Astrocyte (in vitro differentiated cells and primary cell): ENCODE measurements around the gene LRRC15. TPM values are rescaled to one million over a fixed set of nuclear protein-coding genes. Genes with fewer than 3 reads are reported as not detected.

Source experiments
- DNase-seq: peaks from one replicate; pipeline ENCODE4 v3.0.0-alpha.2; 2010; ENCODE audit warnings: low read depth
- FAIRE-seq: peaks from 2 replicates; lab custom pipeline; 2011; peaks lifted over from hg19 to GRCh38; lab: Jason Lieb, UNC
- H2AFZ ChIP-seq: 2 replicates; pipeline ENCODE4 v1.6.0; 2012; ENCODE audit warnings: low read depth, low read length, inconsistent platforms
- H3K27ac ChIP-seq: 2 replicates; pipeline ENCODE4 v1.5.1; 2011; ENCODE audit warnings: low read depth, low read length, inconsistent platforms
- H3K27me3 ChIP-seq: 2 replicates; pipeline ENCODE4 v1.6.0; 2011; ENCODE audit warnings: low read length, inconsistent platforms; ENCODE audit not compliant: insufficient read depth
- H3K36me3 ChIP-seq: 2 replicates; pipeline ENCODE4 v1.5.1; 2011; ENCODE audit warnings: low read length, inconsistent platforms; ENCODE audit not compliant: insufficient read depth
- H3K4me1 ChIP-seq: 2 replicates; pipeline ENCODE4 v1.5.1; 2011; ENCODE audit warnings: low read length, inconsistent platforms; ENCODE audit not compliant: insufficient read depth
- H3K4me2 ChIP-seq: 2 replicates; pipeline ENCODE4 v1.6.0; 2012; ENCODE audit warnings: low read length, inconsistent platforms
- H3K4me3 ChIP-seq: 2 replicates; pipeline ENCODE4 v1.5.1; 2011; ENCODE audit warnings: low read depth, mild to moderate bottlenecking, low read length, inconsistent platforms; ENCODE audit not compliant: insufficient read depth
- H3K79me2 ChIP-seq: 2 replicates; pipeline ENCODE4 v1.6.0; 2012; ENCODE audit warnings: mild to moderate bottlenecking, low read length, inconsistent platforms; ENCODE audit not compliant: insufficient read depth
- H3K9ac ChIP-seq: 2 replicates; pipeline ENCODE4 v1.6.0; 2012; ENCODE audit warnings: mild to moderate bottlenecking, low read length, inconsistent platforms
- H3K9me3 ChIP-seq: 2 replicates; pipeline ENCODE4 v1.5.1; 2012; ENCODE audit warnings: low read depth, mild to moderate bottlenecking, low read length, inconsistent platforms; ENCODE audit not compliant: insufficient read depth
- H4K20me1 ChIP-seq: 2 replicates; pipeline ENCODE4 v1.6.0; 2012; ENCODE audit warnings: low read length, inconsistent platforms; ENCODE audit not compliant: insufficient read depth
- H3K27ac Mint-ChIP-seq: one replicate; pipeline ENCODE4 v1.8.0; 2021; ENCODE audit warnings: mild to moderate bottlenecking, mixed read lengths; ENCODE audit not compliant: unreplicated experiment
- H3K27me3 Mint-ChIP-seq: one replicate; pipeline ENCODE4 v1.8.0; 2021; ENCODE audit warnings: low read depth, mixed read lengths; ENCODE audit not compliant: unreplicated experiment
- H3K36me3 Mint-ChIP-seq: one replicate; pipeline ENCODE4 v1.8.0; 2021; ENCODE audit warnings: low read depth, mixed read lengths; ENCODE audit not compliant: unreplicated experiment
- H3K4me1 Mint-ChIP-seq: one replicate; pipeline ENCODE4 v1.8.0; 2021; ENCODE audit warnings: low read depth, mixed read lengths; ENCODE audit not compliant: unreplicated experiment
- H3K4me3 Mint-ChIP-seq: one replicate; pipeline ENCODE4 v1.8.0; 2021; ENCODE audit warnings: mild to moderate bottlenecking, moderate library complexity, mixed read lengths; ENCODE audit not compliant: unreplicated experiment
- H3K9me3 Mint-ChIP-seq: one replicate; pipeline ENCODE4 v1.8.0; 2021; ENCODE audit warnings: mild to moderate bottlenecking, mixed read lengths; ENCODE audit not compliant: unreplicated experiment
- EZH2 ChIP-seq: IDR thresholded peaks from 2 replicates; pipeline ENCODE4 v1.6.1; 2012; ENCODE audit warnings: mild to moderate bottlenecking, low read length, inconsistent platforms; ENCODE audit not compliant: insufficient read depth
- total RNA-seq: library from RNA; stranded (reverse); gene quantifications from 2 replicates; pipeline ENCODE4 v1.2.1, GENCODE V29; 2021
- TF ChIP-seq, protein P1 (sequence below): IDR thresholded peaks from 2 replicates; pipeline ENCODE4 v1.5.1; 2011; ENCODE audit warnings: low read depth, mild to moderate bottlenecking, inconsistent platforms, low read length, moderate library complexity; ENCODE audit not compliant: insufficient read depth

LRRC15 gene
- total RNA-seq, 1 donor from 2014 or later = 1.4 TPM

DNA sequence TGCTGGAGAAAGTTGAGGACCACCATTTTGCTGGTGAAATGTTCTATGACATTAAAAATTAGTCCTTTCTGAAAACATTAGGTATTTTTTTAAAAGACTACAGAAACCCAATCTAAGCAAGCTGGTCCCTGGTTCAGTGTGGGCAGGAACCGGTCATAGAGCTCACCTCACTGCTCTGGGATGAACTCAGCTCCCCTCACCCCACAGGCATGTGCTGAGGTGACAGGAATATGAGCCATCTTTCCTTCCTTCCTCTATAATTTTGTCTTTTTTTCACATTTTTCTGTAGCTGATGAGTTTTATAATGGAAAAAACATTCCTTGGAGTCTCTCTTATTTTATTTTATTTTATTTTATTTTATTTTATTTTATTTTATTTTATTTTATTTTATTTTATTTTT lies 8.2 kb upstream of the LRRC15 start:
- DNase-seq (no peak), FAIRE-seq (no peak)
- H3K4me3 ChIP-seq = no peak overlapping the region
- H4K20me1 ChIP-seq = no peaks in the 10 kb centered on the region
- Mint-ChIP-seq H3K36me3 (no peaks in the 10 kb centered on the region), H3K4me1 (no peaks in the 10 kb centered on the region), H3K27me3 (peaks cover 29% of the 10 kb centered on the region), H3K27ac (no peak overlapping the region), H3K4me3 (no peak overlapping the region), H3K9me3 (no peaks in the 10 kb centered on the region)
- no peaks in the 10 kb centered on the region for H3K36me3 ChIP-seq
- TF ChIP-seq EZH2 = no peak
- TF ChIP-seq, protein P1, sequence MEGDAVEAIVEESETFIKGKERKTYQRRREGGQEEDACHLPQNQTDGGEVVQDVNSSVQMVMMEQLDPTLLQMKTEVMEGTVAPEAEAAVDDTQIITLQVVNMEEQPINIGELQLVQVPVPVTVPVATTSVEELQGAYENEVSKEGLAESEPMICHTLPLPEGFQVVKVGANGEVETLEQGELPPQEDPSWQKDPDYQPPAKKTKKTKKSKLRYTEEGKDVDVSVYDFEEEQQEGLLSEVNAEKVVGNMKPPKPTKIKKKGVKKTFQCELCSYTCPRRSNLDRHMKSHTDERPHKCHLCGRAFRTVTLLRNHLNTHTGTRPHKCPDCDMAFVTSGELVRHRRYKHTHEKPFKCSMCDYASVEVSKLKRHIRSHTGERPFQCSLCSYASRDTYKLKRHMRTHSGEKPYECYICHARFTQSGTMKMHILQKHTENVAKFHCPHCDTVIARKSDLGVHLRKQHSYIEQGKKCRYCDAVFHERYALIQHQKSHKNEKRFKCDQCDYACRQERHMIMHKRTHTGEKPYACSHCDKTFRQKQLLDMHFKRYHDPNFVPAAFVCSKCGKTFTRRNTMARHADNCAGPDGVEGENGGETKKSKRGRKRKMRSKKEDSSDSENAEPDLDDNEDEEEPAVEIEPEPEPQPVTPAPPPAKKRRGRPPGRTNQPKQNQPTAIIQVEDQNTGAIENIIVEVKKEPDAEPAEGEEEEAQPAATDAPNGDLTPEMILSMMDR = no peak
- H3K9ac ChIP-seq = no peak overlapping the region
- H3K79me2 ChIP-seq = no peaks in the 10 kb centered on the region
- no peak overlapping the region for H3K4me2 ChIP-seq
- no peak overlapping the region for H3K27ac ChIP-seq
- no peaks in the 10 kb centered on the region for H3K9me3 ChIP-seq
- no peak overlapping the region for H2AFZ ChIP-seq
- H3K4me1 ChIP-seq = no peaks in the 10 kb centered on the region
- peaks cover 23% of the 10 kb centered on the region for H3K27me3 ChIP-seq

DNA sequence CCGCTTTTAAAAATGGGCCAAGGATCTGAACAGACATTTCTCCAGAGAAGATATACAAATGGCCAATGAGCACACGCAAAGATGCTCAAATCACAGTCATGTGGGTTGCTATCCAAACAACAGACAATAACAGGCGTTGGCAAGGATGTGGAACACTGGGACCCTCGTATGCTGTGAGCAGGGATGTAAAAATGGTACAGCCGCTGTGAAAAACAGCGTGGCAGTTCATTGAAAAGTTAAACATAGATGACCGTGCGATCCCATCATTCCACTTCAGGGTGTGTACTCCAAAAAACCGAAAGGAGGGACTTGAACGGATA lies 6.7 kb upstream of the LRRC15 start:
- Histone ChIP-seq H3K79me2 (no peaks in the 10 kb centered on the region), H2AFZ (no peak overlapping the region), H3K4me2 (no peak overlapping the region), H3K9ac (no peak overlapping the region), H3K27me3 (peaks cover 23% of the 10 kb centered on the region), H3K27ac (no peak overlapping the region), H4K20me1 (no peaks in the 10 kb centered on the region), H3K4me3 (no peak overlapping the region), H3K36me3 (no peaks in the 10 kb centered on the region), H3K9me3 (no peaks in the 10 kb centered on the region), H3K4me1 (no peaks in the 10 kb centered on the region)
- TF ChIP-seq, protein P1 = no peak
- no peak for TF ChIP-seq EZH2
- Mint-ChIP-seq H3K27ac (no peak overlapping the region), H3K4me3 (no peak overlapping the region), H3K36me3 (no peaks in the 10 kb centered on the region), H3K4me1 (no peaks in the 10 kb centered on the region), H3K9me3 (no peaks in the 10 kb centered on the region), H3K27me3 (peaks cover 31% of the 10 kb centered on the region)
- no peak for DNase-seq
- no peak for FAIRE-seq

DNA sequence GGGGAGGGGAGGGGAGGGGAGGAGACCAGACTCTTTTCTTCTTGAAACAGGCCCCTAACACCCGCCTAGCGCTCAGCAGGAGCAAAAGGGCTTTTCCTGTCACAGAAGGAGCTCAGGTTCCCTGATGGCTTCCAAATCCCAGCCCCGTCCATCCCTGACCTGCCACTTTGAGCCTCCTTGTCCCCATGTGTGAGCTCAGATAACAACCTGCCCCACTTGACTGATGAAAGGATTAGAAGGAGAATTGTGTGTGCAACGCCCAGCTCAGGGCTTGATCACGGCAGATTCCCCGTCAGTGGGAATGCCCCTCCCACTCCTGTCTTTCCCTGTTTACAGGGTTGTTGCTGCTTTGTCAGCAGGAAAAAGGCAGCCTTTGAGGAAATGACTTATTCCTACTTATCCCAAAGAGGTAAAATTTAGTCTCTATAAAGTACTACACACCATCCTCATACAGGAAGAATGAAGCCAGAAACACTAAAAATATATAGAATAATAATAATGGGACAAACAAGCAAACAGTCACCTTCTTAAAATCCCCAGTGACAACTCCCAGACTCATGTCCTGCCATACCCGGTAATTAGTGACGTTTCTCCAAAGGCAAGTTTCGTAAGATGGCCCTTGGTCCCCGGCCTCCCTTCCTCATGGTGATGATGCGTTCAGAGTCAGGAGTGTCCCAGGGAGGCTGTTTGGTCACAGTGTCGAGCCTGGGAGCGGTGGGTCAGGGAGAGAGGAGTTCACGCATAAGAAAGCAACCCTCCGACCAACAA lies 6.1 kb upstream of the LRRC15 start:
- Histone ChIP-seq H4K20me1 (no peaks in the 10 kb centered on the region), H3K27me3 (peaks cover 22% of the 10 kb centered on the region), H3K9ac (no peak overlapping the region), H3K4me1 (peaks cover under 1% of the 10 kb centered on the region), H3K4me3 (no peak overlapping the region), H3K36me3 (no peaks in the 10 kb centered on the region), H3K27ac (no peak overlapping the region), H3K9me3 (no peaks in the 10 kb centered on the region), H2AFZ (peak overlapping the region; percentile 60), H3K4me2 (no peak overlapping the region), H3K79me2 (no peaks in the 10 kb centered on the region)
- H3K4me3 Mint-ChIP-seq = no peak overlapping the region
- no peaks in the 10 kb centered on the region for H3K9me3 Mint-ChIP-seq
- TF ChIP-seq, protein P1 = no peak
- no peak for TF ChIP-seq EZH2
- FAIRE-seq (no peak), DNase-seq (no peak)
- peaks cover 3% of the 10 kb centered on the region for H3K4me1 Mint-ChIP-seq
- no peak overlapping the region for H3K27ac Mint-ChIP-seq
- no peaks in the 10 kb centered on the region for H3K36me3 Mint-ChIP-seq
- H3K27me3 Mint-ChIP-seq = peaks cover 30% of the 10 kb centered on the region
